ENCODE results near the gene SQSTM1. TPM values are rescaled to one million over a fixed set of nuclear protein-coding genes. Genes with fewer than 3 reads are reported as not detected.

SQSTM1 gene
- total and polyA plus RNA-seq, 9 of the 15 experiments (the other 6 are each of a cell fraction or from before 2014, with no cell fraction given), result 5.6 to 148 (median 64.0) TPM

DNA sequence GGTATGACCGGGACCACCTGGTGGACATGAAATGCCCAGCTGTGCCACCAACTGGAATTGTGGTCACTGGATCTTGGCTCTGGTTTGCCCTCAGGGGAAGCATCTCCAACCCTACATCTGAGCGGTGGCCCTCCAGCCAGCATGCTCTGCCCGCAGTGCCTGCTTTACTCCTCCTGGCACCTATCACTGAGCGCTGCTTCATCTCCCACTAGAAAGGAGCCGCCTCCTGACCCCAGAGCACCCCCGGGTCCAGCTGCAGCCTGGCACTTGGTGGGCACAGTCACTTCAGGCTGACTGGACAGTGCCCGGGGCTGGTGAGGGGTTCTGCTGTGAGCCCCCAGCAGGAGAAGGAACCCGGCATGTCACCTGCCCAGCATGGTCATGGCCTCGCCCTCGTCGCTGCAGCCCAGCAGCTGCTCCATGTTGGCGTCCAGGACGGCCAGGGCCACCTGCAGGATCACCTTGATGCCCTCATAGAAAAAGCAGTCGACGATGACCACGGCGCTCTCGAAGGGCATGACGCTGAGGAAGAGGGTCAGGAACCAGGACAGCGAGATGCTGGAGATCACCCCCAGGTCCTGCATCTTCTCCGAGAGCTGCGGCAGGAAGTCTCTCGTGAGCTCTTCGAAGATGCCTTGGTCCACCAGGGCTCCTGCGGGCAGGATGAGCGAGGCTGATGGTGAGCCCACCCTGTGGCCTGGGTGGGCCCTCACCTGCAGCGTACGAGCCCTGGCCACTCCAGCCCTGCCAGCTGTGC is 54.0 kb downstream of the SQSTM1 start:
- H3K36me3 ChIP-seq (ENCODE audit: control insufficient read depth, insufficient read depth, low read length), result peaks cover 82% of the 10 kb centered on the region; the same call in 2 of the 3 replicates
- no peak overlapping the region for H3K9ac ChIP-seq (ENCODE audit: insufficient read depth in 1 of 2, low read depth in 2 of 2, low read length in 2 of 2)
- WGBS (ENCODE audit: insufficient coverage, low coverage, missing lambda C conversion rate), result 96% methylated on average over 26 of the region's 28 CpGs
- TF ChIP-seq, protein P1, sequence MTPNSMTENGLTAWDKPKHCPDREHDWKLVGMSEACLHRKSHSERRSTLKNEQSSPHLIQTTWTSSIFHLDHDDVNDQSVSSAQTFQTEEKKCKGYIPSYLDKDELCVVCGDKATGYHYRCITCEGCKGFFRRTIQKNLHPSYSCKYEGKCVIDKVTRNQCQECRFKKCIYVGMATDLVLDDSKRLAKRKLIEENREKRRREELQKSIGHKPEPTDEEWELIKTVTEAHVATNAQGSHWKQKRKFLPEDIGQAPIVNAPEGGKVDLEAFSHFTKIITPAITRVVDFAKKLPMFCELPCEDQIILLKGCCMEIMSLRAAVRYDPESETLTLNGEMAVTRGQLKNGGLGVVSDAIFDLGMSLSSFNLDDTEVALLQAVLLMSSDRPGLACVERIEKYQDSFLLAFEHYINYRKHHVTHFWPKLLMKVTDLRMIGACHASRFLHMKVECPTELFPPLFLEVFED (CRISPR knock-in tag; conservative IDR thresholded peaks at IDR 0.05), result no peak
- TF ChIP-seq, protein P2, sequence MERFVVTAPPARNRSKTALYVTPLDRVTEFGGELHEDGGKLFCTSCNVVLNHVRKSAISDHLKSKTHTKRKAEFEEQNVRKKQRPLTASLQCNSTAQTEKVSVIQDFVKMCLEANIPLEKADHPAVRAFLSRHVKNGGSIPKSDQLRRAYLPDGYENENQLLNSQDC (CRISPR knock-in tag; IDR thresholded peaks at IDR 0.05), result no peak
- TF ChIP-seq, protein P3, sequence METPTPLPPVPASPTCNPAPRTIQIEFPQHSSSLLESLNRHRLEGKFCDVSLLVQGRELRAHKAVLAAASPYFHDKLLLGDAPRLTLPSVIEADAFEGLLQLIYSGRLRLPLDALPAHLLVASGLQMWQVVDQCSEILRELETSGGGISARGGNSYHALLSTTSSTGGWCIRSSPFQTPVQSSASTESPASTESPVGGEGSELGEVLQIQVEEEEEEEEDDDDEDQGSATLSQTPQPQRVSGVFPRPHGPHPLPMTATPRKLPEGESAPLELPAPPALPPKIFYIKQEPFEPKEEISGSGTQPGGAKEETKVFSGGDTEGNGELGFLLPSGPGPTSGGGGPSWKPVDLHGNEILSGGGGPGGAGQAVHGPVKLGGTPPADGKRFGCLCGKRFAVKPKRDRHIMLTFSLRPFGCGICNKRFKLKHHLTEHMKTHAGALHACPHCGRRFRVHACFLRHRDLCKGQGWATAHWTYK (CRISPR knock-in tag; IDR thresholded peaks at IDR 0.05), result no peak
- TF ChIP-seq TAF7 (tag; IDR thresholded peaks at IDR 0.05) (no peak), MCM7 (IDR thresholded peaks at IDR 0.05) (no peak)
- TF ChIP-seq, protein P4, sequence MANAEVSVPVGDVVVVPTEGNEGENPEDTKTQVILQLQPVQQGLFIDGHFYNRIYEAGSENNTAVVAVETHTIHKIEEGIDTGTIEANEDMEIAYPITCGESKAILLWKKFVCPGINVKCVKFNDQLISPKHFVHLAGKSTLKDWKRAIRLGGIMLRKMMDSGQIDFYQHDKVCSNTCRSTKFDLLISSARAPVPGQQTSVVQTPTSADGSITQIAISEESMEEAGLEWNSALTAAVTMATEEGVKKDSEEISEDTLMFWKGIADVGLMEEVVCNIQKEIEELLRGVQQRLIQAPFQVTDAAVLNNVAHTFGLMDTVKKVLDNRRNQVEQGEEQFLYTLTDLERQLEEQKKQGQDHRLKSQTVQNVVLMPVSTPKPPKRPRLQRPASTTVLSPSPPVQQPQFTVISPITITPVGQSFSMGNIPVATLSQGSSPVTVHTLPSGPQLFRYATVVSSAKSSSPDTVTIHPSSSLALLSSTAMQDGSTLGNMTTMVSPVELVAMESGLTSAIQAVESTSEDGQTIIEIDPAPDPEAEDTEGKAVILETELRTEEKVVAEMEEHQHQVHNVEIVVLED (CRISPR knock-in tag; IDR thresholded peaks at IDR 0.05), result no peak
- TF ChIP-seq, protein P5, sequence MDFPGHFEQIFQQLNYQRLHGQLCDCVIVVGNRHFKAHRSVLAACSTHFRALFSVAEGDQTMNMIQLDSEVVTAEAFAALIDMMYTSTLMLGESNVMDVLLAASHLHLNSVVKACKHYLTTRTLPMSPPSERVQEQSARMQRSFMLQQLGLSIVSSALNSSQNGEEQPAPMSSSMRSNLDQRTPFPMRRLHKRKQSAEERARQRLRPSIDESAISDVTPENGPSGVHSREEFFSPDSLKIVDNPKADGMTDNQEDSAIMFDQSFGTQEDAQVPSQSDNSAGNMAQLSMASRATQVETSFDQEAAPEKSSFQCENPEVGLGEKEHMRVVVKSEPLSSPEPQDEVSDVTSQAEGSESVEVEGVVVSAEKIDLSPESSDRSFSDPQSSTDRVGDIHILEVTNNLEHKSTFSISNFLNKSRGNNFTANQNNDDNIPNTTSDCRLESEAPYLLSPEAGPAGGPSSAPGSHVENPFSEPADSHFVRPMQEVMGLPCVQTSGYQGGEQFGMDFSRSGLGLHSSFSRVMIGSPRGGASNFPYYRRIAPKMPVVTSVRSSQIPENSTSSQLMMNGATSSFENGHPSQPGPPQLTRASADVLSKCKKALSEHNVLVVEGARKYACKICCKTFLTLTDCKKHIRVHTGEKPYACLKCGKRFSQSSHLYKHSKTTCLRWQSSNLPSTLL (IDR thresholded peaks at IDR 0.05), result no peak
- TF ChIP-seq, protein P6, sequence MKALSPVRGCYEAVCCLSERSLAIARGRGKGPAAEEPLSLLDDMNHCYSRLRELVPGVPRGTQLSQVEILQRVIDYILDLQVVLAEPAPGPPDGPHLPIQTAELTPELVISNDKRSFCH (CRISPR knock-in tag; IDR thresholded peaks at IDR 0.05), result no peak
- TF ChIP-seq, protein P6 (tag; IDR thresholded peaks at IDR 0.05), result no peak

More for the DNA sequence above, 54.0 kb downstream of the SQSTM1 start:
- H3K4me1 ChIP-seq (replicated peaks in 1 of 2; ENCODE audit: control insufficient read depth in 2 of 2, insufficient read depth in 2 of 2, low read length in 2 of 2), result peaks cover 0 to 13% of the 10 kb centered on the region in 2 experiments; a peak in 2 of 5 replicates
- no peak overlapping the region for H2AFZ ChIP-seq (ENCODE audit: low read depth, low read length)
- ATAC-seq, result no peak
- POLR2A ChIA-PET, result interaction anchor here (0.6 to 0.9 kb wide), 2 partner anchors 8 to 11 kb away, joined by 3 read pairs; no protein-coding TSS in a partner anchor
- no peak for FAIRE-seq
- no peak for DNase-seq (ENCODE audit: extremely low read depth in 1 of 4, low spot score in 3 of 4)
- H3K79me2 ChIP-seq (ENCODE audit: control insufficient read depth, insufficient read depth, low read length), result no peaks in the 10 kb centered on the region
- no peaks in the 10 kb centered on the region for H3K9me1 ChIP-seq (ENCODE audit: control insufficient read depth, insufficient read depth, low read length)
- H3K9me3 ChIP-seq (replicated peaks; ENCODE audit: control insufficient read depth, insufficient read depth, low read depth, low read length), result no peaks in the 10 kb centered on the region
- no peak overlapping the region for H3K4me2 ChIP-seq (ENCODE audit: insufficient read depth, low read length)
- CTCF ChIA-PET (ENCODE audit: low intra/inter-chr PET ratio), result no interaction called here
- H3K4me3 ChIP-seq, result no peak overlapping the region
- H3K27me3 ChIP-seq (ENCODE audit: control insufficient read depth in 2 of 2, insufficient read depth in 2 of 2, low read length in 2 of 2), result no peaks in the 10 kb centered on the region
- BruUV-seq (replicated peaks), result no TSS peak
- H3K27ac ChIP-seq (ENCODE audit: extremely low read depth, low read depth, low read length), result no peak overlapping the region
- intact Hi-C loops (cut with micrococcal nuclease) (no loop called here), in situ Hi-C loops (cut with MboI) (no loop called here)
- no peaks in the 10 kb centered on the region; the same call in 1 of the 2 replicates for H4K20me1 ChIP-seq (replicated peaks; ENCODE audit: control insufficient read depth, insufficient read depth, low read length)

Measured in K562 (cell line).